Hematopoietic multipotent progenitor cell treated with erythropoietin and hydrocortisone succinate and interleukin-3 and kit ligand, for 6 days (in vitro differentiated cells): ENCODE data around the gene LRRC59.
"Not testable (repeated sequence)": the region's sequence is repeated elsewhere in the genome, so short reads cannot be mapped to it uniquely, and the experiment has no call there.

ENCODE experiments used
- DNase-seq: peaks from one replicate; pipeline ENCODE4 v3.0.0-alpha.2; 2015

LRRC59 gene

DNA sequence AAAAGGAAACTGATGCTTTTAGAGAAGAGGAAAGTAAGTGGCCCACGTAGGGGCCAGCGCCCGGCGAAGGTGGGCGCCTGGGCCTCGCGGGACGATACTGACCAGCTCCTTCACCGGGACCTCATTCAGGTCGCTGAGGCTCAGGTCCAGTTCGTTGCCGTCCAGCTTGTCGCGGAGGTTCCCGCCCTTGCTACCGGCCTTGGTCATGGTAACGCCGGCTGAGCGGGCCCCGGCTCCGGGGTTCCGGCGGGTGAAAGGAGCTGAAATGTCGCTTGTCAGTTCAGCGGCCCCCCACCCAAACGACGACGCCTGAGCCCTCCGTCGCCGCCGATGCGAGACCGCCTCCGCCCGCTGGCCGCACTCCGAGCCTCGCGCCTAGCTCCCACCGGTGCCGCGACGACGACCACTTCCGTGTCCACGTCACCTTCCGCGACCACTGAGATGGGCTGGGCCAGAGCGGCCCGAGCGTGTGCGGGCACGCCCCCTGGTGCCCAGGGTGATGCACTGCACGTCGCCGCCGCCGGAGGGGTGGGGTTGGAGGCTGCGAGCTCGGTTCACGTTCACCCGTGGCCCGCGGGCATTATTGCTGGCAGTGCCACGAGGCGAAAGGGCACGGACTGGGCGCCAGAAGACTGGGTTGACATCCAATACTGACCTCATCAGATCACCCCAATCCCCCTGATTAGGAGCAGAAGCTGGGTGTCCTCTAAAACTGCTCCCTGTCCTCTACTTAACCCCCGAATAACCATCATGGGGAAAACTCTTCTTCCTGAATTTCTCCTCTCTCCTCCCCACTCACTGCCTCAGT is at the start of gene LRRC59:
LRRC59 (minus strand) TSS at position 413 of the 808 bp plus-strand sequence; CDS start at position 207, 206 bp downstream.
- peak; percentile 92 for DNase-seq

GRCh38 chr17:50445730-50446325 is 48.5 kb upstream of the LRRC59 start:
- no peak for DNase-seq

GRCh38 chr17:50444841-50445715 is 47.8 kb upstream of the LRRC59 start:
- DNase-seq: no peak

DNA sequence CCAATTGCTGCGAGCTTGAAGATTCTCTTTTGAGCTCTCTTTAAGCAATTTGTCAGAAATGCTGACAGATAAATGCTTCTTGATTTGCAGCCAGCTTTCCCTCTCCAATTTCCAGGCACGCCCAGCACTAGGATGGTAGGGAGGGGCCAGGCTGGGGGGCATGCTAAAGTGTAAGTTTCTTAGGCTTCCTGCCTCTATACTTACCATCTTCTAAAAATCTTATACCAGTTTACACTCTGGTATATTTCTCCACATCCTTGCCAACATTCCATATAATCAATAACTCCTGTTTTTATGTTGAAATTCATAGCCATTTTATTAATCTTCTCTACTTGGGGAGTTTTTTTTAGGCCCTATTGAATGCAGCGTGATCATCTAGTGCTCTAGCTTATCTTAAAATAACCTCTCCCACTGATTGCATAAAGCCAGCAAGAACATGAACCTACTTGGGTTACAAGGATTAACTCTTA is 46.2 kb upstream of the LRRC59 start:
- DNase-seq: no peak

DNA sequence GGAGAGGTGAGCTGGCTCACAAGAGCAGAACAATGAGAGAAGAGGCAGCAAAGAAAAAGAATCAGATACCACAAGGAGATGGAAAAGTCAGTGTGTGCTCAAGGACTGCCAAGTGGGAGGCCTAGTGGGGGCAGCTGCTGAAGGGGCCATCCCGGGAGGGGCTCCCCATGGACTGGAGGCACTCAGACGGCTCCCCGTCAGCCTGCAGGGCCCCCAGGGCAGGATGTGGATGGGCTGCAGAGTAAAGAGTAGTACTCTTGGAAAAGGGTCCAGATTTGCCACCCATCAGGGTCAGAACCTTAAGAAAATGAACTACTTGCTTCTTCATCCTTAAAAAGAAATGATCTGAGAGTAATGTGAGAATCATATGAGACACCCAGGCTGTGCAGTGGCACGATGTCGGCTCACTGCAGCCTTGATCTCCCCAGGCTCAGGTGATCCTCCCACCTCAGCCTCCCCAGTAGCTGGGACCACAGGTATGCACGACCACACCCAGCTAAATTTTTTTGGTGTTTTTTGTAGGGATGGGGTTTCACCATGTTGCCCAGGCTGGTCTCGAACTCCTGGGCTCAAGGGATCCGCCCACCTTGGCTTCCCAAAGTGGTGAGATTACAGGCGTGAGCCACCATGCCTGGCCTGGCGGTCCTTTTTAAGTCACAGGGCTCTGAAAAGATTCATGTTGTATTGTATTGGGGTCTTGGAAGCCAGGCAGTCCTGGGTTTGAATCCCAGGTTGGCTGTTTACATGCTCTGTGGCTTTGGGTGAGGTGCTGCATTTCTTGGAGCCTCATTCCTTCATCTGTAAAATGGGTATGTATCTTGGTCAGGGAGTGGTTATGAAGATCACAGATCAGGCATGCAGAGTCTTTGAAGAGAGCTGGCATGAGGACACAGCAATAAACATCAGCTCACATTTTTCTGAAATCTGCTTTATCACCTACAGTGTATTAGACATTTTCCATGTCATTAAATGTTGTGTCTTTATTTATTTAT is 43.8 kb upstream of the LRRC59 start:
- no peak for DNase-seq

- DNase-seq: no peak
Observed at GRCh38 chr17:50440172-50440837, 43.0 kb upstream of the LRRC59 start.

- DNase-seq: no peak
Observed at GRCh38 chr17:50439008-50439407, 41.7 kb upstream of the LRRC59 start.

GRCh38 chr17:50437409-50437808 is 40.1 kb upstream of the LRRC59 start:
- no peak for DNase-seq

GRCh38 chr17:50432125-50432762 is 34.9 kb upstream of the LRRC59 start:
- DNase-seq: no peak

DNA sequence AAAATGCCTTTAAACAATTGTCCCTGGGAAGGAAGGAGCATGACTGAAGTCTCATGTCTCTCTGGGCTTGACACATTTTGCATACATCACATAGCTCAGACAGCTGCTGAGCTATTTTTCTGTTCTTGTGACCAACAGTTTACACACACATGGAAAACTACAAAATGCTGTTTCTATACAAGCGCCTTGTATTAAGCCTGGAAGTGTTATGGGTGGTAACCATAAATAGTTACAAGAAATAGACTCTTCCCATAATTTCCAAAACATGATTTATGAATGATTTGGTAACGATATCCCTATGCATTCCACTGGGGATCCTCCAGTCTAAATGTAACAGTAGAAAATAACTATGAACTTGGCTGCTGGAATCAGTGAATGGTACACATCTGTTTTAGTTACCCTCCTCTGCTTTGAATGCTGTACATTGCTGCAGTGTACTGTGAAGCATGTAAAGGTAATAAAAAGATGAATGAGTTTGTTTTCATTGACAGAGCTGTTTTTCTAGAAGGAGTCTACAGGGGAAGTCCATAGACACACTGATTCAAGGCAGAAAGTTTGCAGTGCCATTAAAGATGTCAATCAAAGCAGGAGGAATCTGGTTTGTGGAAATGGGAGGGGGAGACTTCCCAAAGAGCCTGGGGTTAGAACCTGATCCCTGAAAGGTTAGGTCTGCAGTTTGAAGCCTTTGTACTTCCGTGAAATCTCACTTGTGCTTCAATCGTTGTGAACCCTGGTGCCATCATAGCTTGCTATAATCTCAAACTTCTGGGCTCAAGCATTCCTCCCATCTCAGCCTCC is 33.7 kb upstream of the LRRC59 start:
- no peak for DNase-seq

GRCh38 chr17:50429793-50430192 is 32.5 kb upstream of the LRRC59 start:
- DNase-seq: no peak

GRCh38 chr17:50428831-50429424 is 31.6 kb upstream of the LRRC59 start:
- DNase-seq: no peak

- DNase-seq: not testable (repeated sequence)
Observed at GRCh38 chr17:50428126-50428525, 30.8 kb upstream of the LRRC59 start.

- DNase-seq: peak; percentile 73
Observed at GRCh38 chr17:50426814-50427787, 29.8 kb upstream of the LRRC59 start.

DNA sequence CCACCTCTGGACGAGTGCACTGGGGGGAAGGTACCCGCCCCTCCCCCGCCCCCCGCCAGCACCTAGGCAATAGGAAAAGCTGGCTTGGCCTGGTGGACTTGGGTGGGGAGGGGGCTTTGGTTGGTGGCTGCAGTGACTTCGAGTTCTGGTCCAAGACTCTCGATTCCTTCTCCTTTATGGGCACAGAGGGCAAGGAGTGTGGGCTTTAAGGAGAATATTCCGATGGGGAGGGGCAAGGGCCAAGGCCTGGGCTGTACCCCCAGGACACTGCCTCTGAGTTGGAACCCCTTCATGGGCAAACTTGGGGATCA is 29.1 kb upstream of the LRRC59 start:
- no peak for DNase-seq

- DNase-seq: peak; percentile 77
Observed at GRCh38 chr17:50425682-50426471, 28.6 kb upstream of the LRRC59 start, which contains the start of gene ACSF2. ACSF2 (plus strand) TSS chr17:50426218; CDS start chr17:50426262, 44 bp downstream.

DNA sequence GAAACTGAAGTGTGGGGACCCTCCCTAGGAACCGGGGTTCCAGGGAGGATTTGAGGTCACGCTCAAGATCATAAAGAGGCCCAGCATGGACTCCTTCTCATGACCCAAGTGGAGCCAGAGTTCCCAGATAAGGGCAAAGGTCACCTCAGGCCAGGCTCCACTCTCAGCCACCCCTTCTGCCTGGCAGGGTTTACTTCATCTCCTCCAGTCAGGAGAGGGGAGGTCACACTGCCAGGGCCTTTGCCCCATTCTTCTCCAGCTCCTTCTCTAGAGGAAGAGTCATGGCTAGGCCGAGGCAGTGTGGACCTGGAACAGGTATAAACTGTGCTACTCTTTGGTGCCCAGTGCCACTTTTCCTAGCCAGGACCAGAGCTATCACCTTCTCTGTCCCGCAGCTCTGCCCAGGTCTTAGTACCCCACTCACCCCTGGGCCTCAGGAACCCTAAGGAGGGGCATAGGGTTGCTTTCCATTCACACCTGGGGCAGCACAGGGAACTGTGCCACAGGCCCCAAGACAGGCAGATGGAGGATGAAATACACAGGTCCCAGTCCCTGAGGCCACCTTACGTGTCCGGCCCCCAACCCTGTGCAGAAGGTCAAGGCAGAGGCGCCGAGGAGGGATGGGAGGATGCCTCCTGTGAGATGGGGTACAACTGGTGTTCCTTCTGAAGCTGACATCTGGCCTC is 27.8 kb upstream of the LRRC59 start:
- peak; percentile 9 for DNase-seq
